Thymus (tissue), 11 donors: ENCODE data around the gene BCL2L1. TPM values are rescaled to one million over a fixed set of nuclear protein-coding genes. Genes with fewer than 3 reads are reported as not detected.
"Not testable (repeated sequence)": the region's sequence is repeated elsewhere in the genome, so short reads cannot be mapped to it uniquely, and the experiment has no call there.

Experiments used
- DNase-seq, 9 donors: peaks; one replicate each; pipeline ENCODE4 v3.0.0-alpha.2; 2013; ENCODE audit warnings: low spot score in 9 of 9, low read depth in 6 of 9, missing footprints in 1 of 9
- H3K27ac ChIP-seq, 2 donors: one replicate each; pipeline ENCODE4 v1.5.1; 2013; ENCODE audit warnings: control low read depth in 1 of 2, low read depth in 1 of 2, low read length in 1 of 2, mild to moderate bottlenecking in 1 of 2, moderate library complexity in 1 of 2
- H3K27me3 ChIP-seq, 2 donors: one replicate each; pipeline ENCODE4 v1.5.1; 2013; ENCODE audit warnings: low read length in 1 of 2; ENCODE audit not compliant: control insufficient read depth in 2 of 2, insufficient read depth in 1 of 2
- H3K36me3 ChIP-seq, 2 donors: one replicate each; pipeline ENCODE4 v1.5.1; 2013; ENCODE audit warnings: low read length in 1 of 2, mild to moderate bottlenecking in 1 of 2, moderate library complexity in 1 of 2; ENCODE audit not compliant: control insufficient read depth in 2 of 2, insufficient read depth in 2 of 2
- H3K4me1 ChIP-seq, 2 donors: one replicate each; pipeline ENCODE4 v1.5.1; 2013; ENCODE audit warnings: low read length in 2 of 2; ENCODE audit not compliant: control insufficient read depth in 2 of 2, insufficient read depth in 2 of 2
- H3K4me3 ChIP-seq, 2 donors: one replicate each; pipeline ENCODE4 v1.5.1; 2013; ENCODE audit warnings: low read length in 2 of 2, control low read depth in 1 of 2, mild to moderate bottlenecking in 1 of 2
- H3K9me3 ChIP-seq, 2 donors: one replicate each; pipeline ENCODE4 v1.5.1; 2013; ENCODE audit warnings: low read length in 1 of 2, mild to moderate bottlenecking in 1 of 2; ENCODE audit not compliant: control insufficient read depth in 2 of 2, insufficient read depth in 1 of 2
- WGBS: extraction: QIAGEN DNeasy Blood & Tissue Kit; methylation state at CpG from one replicate; pipeline ENCODE4 v1.1.7; 2013; 5-methylcytosine and 5-hydroxymethylcytosine counted together
- polyA plus RNA-seq: library from polyadenylated mRNA; stranded (reverse); fragments of 200-250 nt; gene quantifications from one replicate; pipeline ENCODE4 v1.2.3, GENCODE V29; 2013
- total RNA-seq: library from RNA; stranded (reverse); fragments of 120-200 nt; gene quantifications from one replicate; pipeline ENCODE4 v1.2.4, GENCODE V29; 2013
- donor health status: healthy.

The BCL2L1 gene
- total and polyA plus RNA-seq, 2 donors: 58.3 to 120 TPM

DNA sequence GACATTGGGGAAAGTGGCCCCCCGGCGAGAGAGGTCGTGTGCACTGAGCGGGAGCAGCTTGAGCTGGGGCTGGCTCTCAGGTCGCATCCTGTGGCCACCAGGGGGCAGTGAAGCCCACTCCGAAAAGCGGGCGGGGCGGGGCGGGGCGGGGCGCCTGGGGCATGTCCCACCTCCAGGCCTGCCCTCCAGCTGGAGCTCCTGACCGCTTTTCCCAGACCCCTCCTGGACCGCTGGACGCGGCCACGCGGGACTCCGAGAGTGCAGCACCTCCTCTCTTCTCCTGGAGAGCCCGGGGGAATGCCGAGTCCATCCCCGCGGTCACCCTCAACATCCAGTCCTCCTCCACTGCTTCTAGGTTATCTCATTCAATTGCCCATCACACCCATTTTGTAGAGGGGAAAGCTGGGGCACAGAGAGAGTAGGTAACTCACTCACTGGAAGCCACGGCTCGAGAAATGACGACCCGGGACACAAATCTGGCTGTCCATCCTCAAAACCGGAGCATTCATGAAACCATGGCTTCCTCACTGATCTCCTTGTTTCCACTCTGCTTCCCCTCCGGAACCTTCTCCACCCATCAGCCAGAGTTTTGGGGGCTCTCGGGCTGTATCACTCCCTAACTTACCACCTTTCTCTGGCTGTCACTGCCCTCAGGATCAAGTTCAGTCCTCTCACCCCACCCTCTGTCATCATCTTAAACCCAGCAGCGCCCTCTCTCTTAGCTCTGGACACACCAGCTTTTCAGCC, 60.9 kb downstream of the BCL2L1 start:
- peak in 7 of 9 donors; percentile 74 to 88 (median 79) for DNase-seq
- Histone ChIP-seq H3K4me3 (peak overlapping the region; percentile 46 to 58), H3K27me3 (no peaks in the 10 kb centered on the region), H3K36me3 (peaks cover 33 to 36% of the 10 kb centered on the region in 2 donors), H3K27ac (peak overlapping the region; percentile 78 to 93), H3K4me1 (peaks cover 20 to 54% of the 10 kb centered on the region in 2 donors), H3K9me3 (no peaks in the 10 kb centered on the region)
- 10% methylated on average over 31 of the region's 31 CpGs for WGBS

DNA sequence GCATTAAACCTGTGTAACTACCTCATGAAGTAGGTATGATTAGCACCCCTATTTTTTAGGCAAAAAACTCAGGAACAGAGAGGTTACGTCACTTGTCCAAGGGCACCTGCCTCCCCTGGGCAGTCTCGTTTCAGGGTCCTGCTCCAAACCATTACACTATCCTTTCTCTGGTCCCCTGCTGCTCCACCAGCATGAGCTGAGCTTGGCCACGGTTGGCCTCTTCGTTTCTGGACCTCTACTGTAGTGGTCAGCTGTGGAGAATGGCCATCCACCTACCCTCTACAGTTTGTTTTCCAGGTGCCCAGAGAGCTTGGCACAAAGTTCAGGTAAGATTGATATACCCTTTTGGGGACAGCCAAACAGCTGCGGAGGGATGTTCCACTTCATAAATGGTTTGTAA, 68.1 kb downstream of the BCL2L1 start:
- Histone ChIP-seq H3K4me1 (peaks cover 0 to 4% of the 10 kb centered on the region in 2 donors), H3K4me3 (no peak overlapping the region), H3K27ac (no peak overlapping the region), H3K9me3 (no peaks in the 10 kb centered on the region), H3K27me3 (no peaks in the 10 kb centered on the region), H3K36me3 (no peaks in the 10 kb centered on the region)
- no peak for DNase-seq
- WGBS: 97% methylated on average over 5 of the region's 5 CpGs

DNA sequence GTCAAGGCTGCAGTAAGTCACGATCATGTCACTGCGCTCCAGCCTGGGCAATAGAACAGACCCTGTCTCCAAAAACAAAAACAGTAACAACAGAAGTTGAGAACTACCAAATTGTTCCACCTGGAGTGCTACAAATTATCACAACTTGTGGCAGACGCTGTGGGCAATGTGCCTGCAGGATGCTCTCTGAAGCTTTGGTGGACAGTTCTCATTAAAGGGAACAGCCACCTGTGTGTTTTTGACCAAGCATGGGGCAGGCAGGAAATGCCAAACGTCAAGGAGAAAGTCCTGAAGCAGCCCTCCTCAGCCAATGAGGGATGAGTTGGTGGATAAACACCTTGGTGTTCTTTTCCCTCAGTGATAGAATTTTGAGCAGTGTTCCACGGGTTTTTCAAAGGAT, 69.1 kb downstream of the BCL2L1 start:
- H3K9me3 ChIP-seq: no peaks in the 10 kb centered on the region
- H3K36me3 ChIP-seq: no peaks in the 10 kb centered on the region
- H3K27me3 ChIP-seq: no peaks in the 10 kb centered on the region
- WGBS: 61% methylated on average over 5 of the region's 5 CpGs
- DNase-seq: no peak
- no peak overlapping the region for H3K4me3 ChIP-seq
- peaks cover 0 to 4% of the 10 kb centered on the region in 2 donors for H3K4me1 ChIP-seq
- no peak overlapping the region for H3K27ac ChIP-seq

DNA sequence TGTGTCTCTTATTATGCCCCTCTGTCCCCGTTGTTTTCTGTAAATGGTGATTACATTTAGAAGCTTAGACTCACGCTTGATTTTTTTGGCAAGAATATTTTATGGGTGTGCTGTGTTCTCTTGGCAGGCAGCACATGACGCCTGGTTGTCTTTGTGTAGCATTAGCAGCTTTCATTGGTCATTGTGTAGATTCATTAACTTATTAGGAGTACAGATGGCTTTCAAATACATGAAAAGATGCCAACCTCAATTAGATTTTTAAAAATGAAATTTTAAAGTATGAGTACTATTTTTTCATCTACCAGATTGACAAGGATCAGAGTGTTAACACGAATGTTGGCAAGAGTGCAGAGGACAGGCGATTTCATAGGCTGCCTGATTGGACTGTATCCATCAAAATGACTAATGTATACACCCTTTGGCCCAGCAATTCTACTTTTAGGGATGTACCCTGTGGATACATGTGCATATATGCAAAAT, 69.7 kb downstream of the BCL2L1 start:
- Histone ChIP-seq H3K36me3 (no peaks in the 10 kb centered on the region), H3K4me3 (no peak overlapping the region), H3K27ac (no peak overlapping the region), H3K4me1 (peaks cover 0 to 4% of the 10 kb centered on the region in 2 donors), H3K9me3 (no peaks in the 10 kb centered on the region), H3K27me3 (no peaks in the 10 kb centered on the region)
- no peak for DNase-seq
- 94% methylated on average over 5 of the region's 5 CpGs for whole genome bisulfite sequencing

DNA sequence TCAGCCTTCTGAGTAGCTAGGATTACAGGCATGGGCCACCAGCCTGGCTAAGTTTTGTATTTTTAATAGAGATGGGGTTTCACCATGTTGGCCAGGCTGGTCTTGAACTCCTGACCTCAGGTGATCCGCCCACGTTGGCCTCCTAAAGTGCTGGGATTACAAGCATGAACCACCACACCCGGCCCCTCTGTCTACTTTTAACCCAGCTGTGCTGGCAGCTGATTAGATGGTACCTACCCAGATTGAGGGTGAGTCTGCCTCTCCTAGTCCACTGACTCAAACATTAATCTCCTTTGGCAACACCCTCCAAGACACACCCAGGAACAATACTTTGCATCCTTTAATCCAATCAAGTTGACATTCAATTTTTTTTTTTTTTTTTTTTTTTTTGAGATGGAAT, 74.6 kb downstream of the BCL2L1 start:
- H3K36me3 ChIP-seq, H3K27me3 ChIP-seq, H3K27ac ChIP-seq, H3K4me3 ChIP-seq, DNase-seq, H3K9me3 ChIP-seq, H3K4me1 ChIP-seq: not testable (repeated sequence)
- WGBS: 97% methylated on average over 3 of the region's 3 CpGs

DNA sequence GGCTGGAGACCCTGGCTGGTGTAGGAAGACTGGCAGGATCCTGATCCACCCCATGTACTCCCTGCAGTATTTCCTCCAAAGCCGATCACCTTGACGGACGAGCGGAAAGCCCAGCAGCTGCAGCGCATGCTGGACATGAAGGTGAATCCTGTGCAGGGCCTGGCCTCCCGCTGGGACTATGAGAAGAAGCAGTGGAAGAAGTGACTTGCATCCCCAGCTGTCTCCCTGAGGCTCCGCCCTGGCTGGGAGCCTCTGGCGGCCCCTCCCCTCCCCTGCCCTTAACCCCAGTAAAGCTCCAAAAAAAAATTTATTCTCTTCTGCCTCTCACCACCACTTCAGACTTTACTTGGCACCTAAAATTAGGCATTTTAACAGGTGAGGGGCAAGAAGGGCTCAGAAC, 78.0 kb downstream of the BCL2L1 start:
- Histone ChIP-seq H3K4me1 (peaks cover 0 to 6% of the 10 kb centered on the region in 2 donors), H3K36me3 (no peaks in the 10 kb centered on the region), H3K4me3 (no peak overlapping the region), H3K27me3 (peaks cover 0 to 4% of the 10 kb centered on the region in 2 donors), H3K27ac (no peak overlapping the region), H3K9me3 (no peaks in the 10 kb centered on the region)
- WGBS: 92% methylated on average over 8 of the region's 8 CpGs
- DNase-seq: no peak

DNA sequence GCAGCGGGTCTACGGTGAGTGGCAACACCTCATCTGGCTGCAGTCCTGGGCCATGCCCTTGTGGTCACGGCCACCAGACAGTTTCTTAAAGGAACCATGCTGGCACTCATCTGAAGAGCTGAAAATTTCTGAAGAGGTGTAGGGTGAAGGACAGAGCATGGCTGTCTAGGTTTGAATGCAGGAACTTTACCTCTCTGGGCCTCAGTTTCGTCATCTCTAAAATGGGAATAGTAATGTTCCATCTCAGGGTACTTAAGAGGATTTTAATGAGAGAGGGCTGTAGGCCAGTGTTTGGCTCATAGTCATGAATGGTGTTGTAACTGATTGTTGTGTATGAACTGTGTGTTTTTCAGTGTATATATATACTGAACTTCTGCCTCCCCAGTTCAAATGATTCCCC, 79.1 kb downstream of the BCL2L1 start:
- H3K9me3 ChIP-seq: no peaks in the 10 kb centered on the region
- no peak overlapping the region for H3K27ac ChIP-seq
- no peak overlapping the region for H3K4me3 ChIP-seq
- no peaks in the 10 kb centered on the region for H3K36me3 ChIP-seq
- H3K27me3 ChIP-seq: peaks cover 0 to 4% of the 10 kb centered on the region in 2 donors
- WGBS: 96% methylated on average over 4 of the region's 4 CpGs
- H3K4me1 ChIP-seq: peaks cover 0 to 8% of the 10 kb centered on the region in 2 donors
- no peak for DNase-seq

DNA sequence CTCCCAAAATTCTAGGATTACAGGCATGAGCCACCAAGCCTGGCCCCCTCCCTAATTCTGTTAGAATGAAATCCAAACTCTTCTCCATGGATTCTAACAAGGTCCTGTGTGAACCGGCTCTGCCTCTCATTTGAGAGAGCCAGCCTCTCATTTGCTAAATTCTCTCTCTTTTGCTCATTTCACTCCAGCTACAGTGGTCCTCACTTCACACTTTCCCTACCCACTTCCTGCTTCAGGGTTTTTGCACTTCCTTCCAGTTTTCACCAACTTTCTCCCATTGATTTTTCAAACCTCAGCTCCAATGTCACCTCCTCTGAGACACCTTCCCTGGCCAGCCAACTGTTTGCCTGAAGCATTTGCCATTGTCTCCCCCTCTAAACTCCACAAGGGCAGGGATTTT, 79.8 kb downstream of the BCL2L1 start:
- H3K36me3 ChIP-seq: no peaks in the 10 kb centered on the region
- peaks cover 0 to 13% of the 10 kb centered on the region in 2 donors for H3K4me1 ChIP-seq
- no peaks in the 10 kb centered on the region for H3K9me3 ChIP-seq
- no peak overlapping the region for H3K27ac ChIP-seq
- H3K4me3 ChIP-seq: no peak overlapping the region
- H3K27me3 ChIP-seq: peaks cover 0 to 10% of the 10 kb centered on the region in 2 donors
- 51% methylated on average over 1 of the region's 1 CpG for WGBS
- no peak for DNase-seq

DNA sequence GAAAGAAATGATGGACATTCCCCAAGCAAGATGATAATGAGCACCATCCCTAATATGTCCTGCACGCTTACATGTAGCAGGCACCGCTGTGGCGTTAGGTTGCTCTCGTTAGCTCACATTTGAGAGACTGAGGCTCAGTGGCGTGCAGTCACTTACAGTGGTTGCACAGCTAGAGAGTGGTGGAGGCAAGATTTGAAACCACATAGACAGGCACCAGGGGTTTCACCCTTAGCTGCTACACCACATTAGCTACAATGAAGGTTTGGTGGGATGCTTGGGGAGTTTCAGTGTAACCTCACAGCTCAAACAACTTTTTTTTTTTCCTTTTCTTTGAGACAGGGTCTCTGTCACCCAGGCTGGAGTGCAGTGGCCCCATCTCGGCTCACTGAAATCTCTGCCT, 81.3 kb downstream of the BCL2L1 start:
- peaks cover 0 to 13% of the 10 kb centered on the region in 2 donors for H3K4me1 ChIP-seq
- no peak overlapping the region for H3K4me3 ChIP-seq
- DNase-seq: peak in 1 of 9 donors; percentile 31
- H3K36me3 ChIP-seq: no peaks in the 10 kb centered on the region
- H3K27me3 ChIP-seq: peaks cover 0 to 11% of the 10 kb centered on the region in 2 donors
- H3K9me3 ChIP-seq: no peaks in the 10 kb centered on the region
- WGBS: 91% methylated on average over 6 of the region's 6 CpGs
- no peak overlapping the region for H3K27ac ChIP-seq
